SK-N-SH treated with all-trans-retinoic acid at 6 μM for 48 hours (cell line): ENCODE results near the gene CLK4.

ENCODE experiments used
- ATAC-seq: fragments of 200-7000 bp; cut with Tn5 transposase; 3 replicates; pipeline ENCODE4 v1.9.1; 2020; ENCODE audit warnings: mild to moderate bottlenecking, moderate library complexity
- ARNTL ChIP-seq: fragments of 450-650 bp; formaldehyde crosslinking; IDR thresholded peaks from 2 replicates; pipeline ENCODE4 v1.5.0; 2020; ENCODE audit warnings: low read depth, mild to moderate bottlenecking, moderate library complexity, borderline replicate concordance
- BACH2 ChIP-seq: fragments of 250-450 bp; sonication (Bioruptor Pico); IDR thresholded peaks from 2 replicates; pipeline ENCODE4 v1.9.0; 2021; ENCODE audit warnings: mild to moderate bottlenecking, borderline replicate concordance
- CREB5 ChIP-seq: fragments of 250-450 bp; sonication (Bioruptor Pico); IDR thresholded peaks from 2 replicates; pipeline ENCODE4 v1.5.1; 2020; ENCODE audit warnings: low read depth, mild to moderate bottlenecking, moderate library complexity
- CSDC2 ChIP-seq: fragments of 250-450 bp; sonication (Bioruptor Pico); IDR thresholded peaks from 2 replicates; pipeline ENCODE4 v1.5.0; 2020; ENCODE audit warnings: mild to moderate bottlenecking, moderate library complexity
- ESRRG ChIP-seq: fragments of 250-450 bp; sonication (Bioruptor Pico); IDR thresholded peaks from 2 replicates; pipeline ENCODE4 v1.6.1; 2021; ENCODE audit warnings: mild to moderate bottlenecking
- GLIS3 ChIP-seq: fragments of 250-450 bp; sonication (Bioruptor Pico); IDR thresholded peaks from 2 replicates; pipeline ENCODE4 v1.5.0; 2020; ENCODE audit warnings: mild to moderate bottlenecking, moderate library complexity
- OSR1 ChIP-seq: fragments of 250-450 bp; sonication (Bioruptor Pico); IDR thresholded peaks from 2 replicates; pipeline ENCODE4 v1.8.0; 2022; ENCODE audit warnings: moderate library complexity, mild to moderate bottlenecking, inconsistent platforms
- PATZ1 ChIP-seq: fragments of 250-450 bp; sonication (Bioruptor Pico); IDR thresholded peaks from 2 replicates; pipeline ENCODE4 v1.8.0; 2020; ENCODE audit warnings: mild to moderate bottlenecking, moderate library complexity, borderline replicate concordance
- PPARA ChIP-seq: fragments of 250-450 bp; sonication (Bioruptor Pico); IDR thresholded peaks from 2 replicates; pipeline ENCODE4 v1.5.0; 2020; ENCODE audit warnings: mild to moderate bottlenecking, borderline replicate concordance
- SNAI2 ChIP-seq: fragments of 250-450 bp; sonication (Bioruptor Pico); IDR thresholded peaks from 2 replicates; pipeline ENCODE4 v1.5.0; 2020; ENCODE audit warnings: mild to moderate bottlenecking, moderate library complexity
- TCF4 ChIP-seq: fragments of 250-450 bp; sonication (Bioruptor Pico); IDR thresholded peaks from 2 replicates; pipeline ENCODE4 v1.8.0; 2021; ENCODE audit warnings: mild to moderate bottlenecking, moderate library complexity, borderline replicate concordance
- TOX ChIP-seq: fragments of 250-450 bp; sonication (Bioruptor Pico); IDR thresholded peaks from 2 replicates; pipeline ENCODE4 v1.8.0; 2021; ENCODE audit warnings: mild to moderate bottlenecking, moderate library complexity, borderline replicate concordance
- ZC3H10 ChIP-seq: fragments of 250-450 bp; sonication (Bioruptor Pico); IDR thresholded peaks from 2 replicates; pipeline ENCODE4 v1.5.1; 2021; ENCODE audit warnings: mild to moderate bottlenecking, moderate library complexity
- ZFP3 ChIP-seq: fragments of 250-450 bp; sonication (Bioruptor Pico); IDR thresholded peaks from 2 replicates; pipeline ENCODE4 v1.5.0; 2020; ENCODE audit warnings: mild to moderate bottlenecking, moderate library complexity
- ZFP30 ChIP-seq: fragments of 450-650 bp; formaldehyde crosslinking; IDR thresholded peaks from 2 replicates; pipeline ENCODE4 v1.5.0; 2022; ENCODE audit warnings: mild to moderate bottlenecking, moderate library complexity
- ZNF565 ChIP-seq: fragments of 450-650 bp; formaldehyde crosslinking; conservative IDR thresholded peaks from 2 replicates; pipeline ENCODE4 v1.5.0; 2020; ENCODE audit warnings: low read depth, mild to moderate bottlenecking, moderate library complexity
- ZNF70 ChIP-seq: fragments of 450-650 bp; formaldehyde crosslinking; IDR thresholded peaks from 2 replicates; pipeline ENCODE4 v1.5.0; 2020; ENCODE audit warnings: mild to moderate bottlenecking, moderate library complexity
- ZNF8 ChIP-seq: fragments of 450-650 bp; formaldehyde crosslinking; IDR thresholded peaks from 2 replicates; pipeline ENCODE4 v1.5.0; 2020; ENCODE audit warnings: mild to moderate bottlenecking, moderate library complexity
- TF ChIP-seq, protein P1 (sequence below): fragments of 250-450 bp; sonication (Bioruptor Pico); IDR thresholded peaks from 2 replicates; pipeline ENCODE4 v1.5.0; 2020; ENCODE audit warnings: mild to moderate bottlenecking, moderate library complexity
- TF ChIP-seq, protein P2 (sequence below): fragments of 250-450 bp; sonication (Bioruptor Pico); IDR thresholded peaks from 2 replicates; pipeline ENCODE4 v1.8.0; 2021; ENCODE audit warnings: low read depth, mild to moderate bottlenecking, moderate library complexity, borderline replicate concordance
- TF ChIP-seq, protein P3 (sequence below): fragments of 250-450 bp; sonication (Bioruptor Pico); IDR thresholded peaks from 2 replicates; pipeline ENCODE4 v1.5.1; 2021; ENCODE audit warnings: mild to moderate bottlenecking, moderate library complexity

Gene CLK4

GRCh38 chr5:178670351-178670885, 43.6 kb upstream of the CLK4 start:
- TF ChIP-seq, protein P1, sequence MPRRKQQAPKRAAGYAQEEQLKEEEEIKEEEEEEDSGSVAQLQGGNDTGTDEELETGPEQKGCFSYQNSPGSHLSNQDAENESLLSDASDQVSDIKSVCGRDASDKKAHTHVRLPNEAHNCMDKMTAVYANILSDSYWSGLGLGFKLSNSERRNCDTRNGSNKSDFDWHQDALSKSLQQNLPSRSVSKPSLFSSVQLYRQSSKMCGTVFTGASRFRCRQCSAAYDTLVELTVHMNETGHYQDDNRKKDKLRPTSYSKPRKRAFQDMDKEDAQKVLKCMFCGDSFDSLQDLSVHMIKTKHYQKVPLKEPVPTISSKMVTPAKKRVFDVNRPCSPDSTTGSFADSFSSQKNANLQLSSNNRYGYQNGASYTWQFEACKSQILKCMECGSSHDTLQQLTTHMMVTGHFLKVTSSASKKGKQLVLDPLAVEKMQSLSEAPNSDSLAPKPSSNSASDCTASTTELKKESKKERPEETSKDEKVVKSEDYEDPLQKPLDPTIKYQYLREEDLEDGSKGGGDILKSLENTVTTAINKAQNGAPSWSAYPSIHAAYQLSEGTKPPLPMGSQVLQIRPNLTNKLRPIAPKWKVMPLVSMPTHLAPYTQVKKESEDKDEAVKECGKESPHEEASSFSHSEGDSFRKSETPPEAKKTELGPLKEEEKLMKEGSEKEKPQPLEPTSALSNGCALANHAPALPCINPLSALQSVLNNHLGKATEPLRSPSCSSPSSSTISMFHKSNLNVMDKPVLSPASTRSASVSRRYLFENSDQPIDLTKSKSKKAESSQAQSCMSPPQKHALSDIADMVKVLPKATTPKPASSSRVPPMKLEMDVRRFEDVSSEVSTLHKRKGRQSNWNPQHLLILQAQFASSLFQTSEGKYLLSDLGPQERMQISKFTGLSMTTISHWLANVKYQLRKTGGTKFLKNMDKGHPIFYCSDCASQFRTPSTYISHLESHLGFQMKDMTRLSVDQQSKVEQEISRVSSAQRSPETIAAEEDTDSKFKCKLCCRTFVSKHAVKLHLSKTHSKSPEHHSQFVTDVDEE = no peak
- TF ChIP-seq TCF4 (CRISPR knock-in tag) = no peak
- TF ChIP-seq ZNF565 (CRISPR knock-in tag) = no peak
- TF ChIP-seq, protein P2, sequence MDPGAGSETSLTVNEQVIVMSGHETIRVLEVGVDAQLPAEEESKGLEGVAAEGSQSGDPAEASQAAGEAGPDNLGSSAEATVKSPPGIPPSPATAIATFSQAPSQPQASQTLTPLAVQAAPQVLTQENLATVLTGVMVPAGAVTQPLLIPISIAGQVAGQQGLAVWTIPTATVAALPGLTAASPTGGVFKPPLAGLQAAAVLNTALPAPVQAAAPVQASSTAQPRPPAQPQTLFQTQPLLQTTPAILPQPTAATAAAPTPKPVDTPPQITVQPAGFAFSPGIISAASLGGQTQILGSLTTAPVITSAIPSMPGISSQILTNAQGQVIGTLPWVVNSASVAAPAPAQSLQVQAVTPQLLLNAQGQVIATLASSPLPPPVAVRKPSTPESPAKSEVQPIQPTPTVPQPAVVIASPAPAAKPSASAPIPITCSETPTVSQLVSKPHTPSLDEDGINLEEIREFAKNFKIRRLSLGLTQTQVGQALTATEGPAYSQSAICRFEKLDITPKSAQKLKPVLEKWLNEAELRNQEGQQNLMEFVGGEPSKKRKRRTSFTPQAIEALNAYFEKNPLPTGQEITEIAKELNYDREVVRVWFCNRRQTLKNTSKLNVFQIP (CRISPR knock-in tag) = no peak
- TF ChIP-seq BACH2 (CRISPR knock-in tag) = no peak
- TF ChIP-seq CREB5 = no peak
- TF ChIP-seq ZFP30 (CRISPR knock-in tag) = no peak
- TF ChIP-seq ZFP3 (CRISPR knock-in tag) = no peak
- no peak for TF ChIP-seq PPARA
- no peak for TF ChIP-seq OSR1 (CRISPR knock-in tag)
- no peak for TF ChIP-seq ZC3H10 (CRISPR knock-in tag)
- no peak for TF ChIP-seq ZNF8 (CRISPR knock-in tag)
- no peak for TF ChIP-seq ARNTL (CRISPR knock-in tag)
- TF ChIP-seq, protein P3, sequence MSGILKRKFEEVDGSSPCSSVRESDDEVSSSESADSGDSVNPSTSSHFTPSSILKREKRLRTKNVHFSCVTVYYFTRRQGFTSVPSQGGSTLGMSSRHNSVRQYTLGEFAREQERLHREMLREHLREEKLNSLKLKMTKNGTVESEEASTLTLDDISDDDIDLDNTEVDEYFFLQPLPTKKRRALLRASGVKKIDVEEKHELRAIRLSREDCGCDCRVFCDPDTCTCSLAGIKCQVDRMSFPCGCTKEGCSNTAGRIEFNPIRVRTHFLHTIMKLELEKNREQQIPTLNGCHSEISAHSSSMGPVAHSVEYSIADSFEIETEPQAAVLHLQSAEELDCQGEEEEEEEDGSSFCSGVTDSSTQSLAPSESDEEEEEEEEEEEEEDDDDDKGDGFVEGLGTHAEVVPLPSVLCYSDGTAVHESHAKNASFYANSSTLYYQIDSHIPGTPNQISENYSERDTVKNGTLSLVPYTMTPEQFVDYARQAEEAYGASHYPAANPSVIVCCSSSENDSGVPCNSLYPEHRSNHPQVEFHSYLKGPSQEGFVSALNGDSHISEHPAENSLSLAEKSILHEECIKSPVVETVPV (CRISPR knock-in tag) = no peak
- no peak for TF ChIP-seq PATZ1 (CRISPR knock-in tag)
- TF ChIP-seq ZNF70 (CRISPR knock-in tag) = no peak
- TF ChIP-seq CSDC2 (CRISPR knock-in tag) = no peak
- ATAC-seq = no peak

- no peak for ATAC-seq
- TF ChIP-seq PPARA = no peak
- no peak for TF ChIP-seq PATZ1 (CRISPR knock-in tag)
- TF ChIP-seq, protein P1 = no peak
- no peak for TF ChIP-seq ZNF565 (CRISPR knock-in tag)
- TF ChIP-seq ZNF8 (CRISPR knock-in tag) = no peak
- TF ChIP-seq BACH2 (CRISPR knock-in tag) = no peak
- TF ChIP-seq ZC3H10 (CRISPR knock-in tag) = no peak
- no peak for TF ChIP-seq TOX (CRISPR knock-in tag)
- no peak for TF ChIP-seq CREB5
- no peak for TF ChIP-seq ZFP30 (CRISPR knock-in tag)
- no peak for TF ChIP-seq ZFP3 (CRISPR knock-in tag)
- TF ChIP-seq, protein P3 (CRISPR knock-in tag) = no peak
- no peak for TF ChIP-seq SNAI2 (CRISPR knock-in tag)
- no peak for TF ChIP-seq ESRRG (CRISPR knock-in tag)
- TF ChIP-seq OSR1 (CRISPR knock-in tag) = no peak
- TF ChIP-seq ZNF70 (CRISPR knock-in tag) = no peak
- no peak for TF ChIP-seq CSDC2 (CRISPR knock-in tag)
- no peak for TF ChIP-seq GLIS3
- TF ChIP-seq, all 23 proteins: peak for 0
Observed at GRCh38 chr5:178668579-178668978, 41.7 kb upstream of the CLK4 start.
